GM18526 (cell line): ENCODE data around the gene TOM1L2.

Experiments
- POLR2A ChIP-seq: IDR thresholded peaks from 3 replicates; pipeline ENCODE4 v1.6.1; 2011; ENCODE audit not compliant: insufficient read length; ENCODE audit errors: extremely low read depth

The TOM1L2 gene

DNA sequence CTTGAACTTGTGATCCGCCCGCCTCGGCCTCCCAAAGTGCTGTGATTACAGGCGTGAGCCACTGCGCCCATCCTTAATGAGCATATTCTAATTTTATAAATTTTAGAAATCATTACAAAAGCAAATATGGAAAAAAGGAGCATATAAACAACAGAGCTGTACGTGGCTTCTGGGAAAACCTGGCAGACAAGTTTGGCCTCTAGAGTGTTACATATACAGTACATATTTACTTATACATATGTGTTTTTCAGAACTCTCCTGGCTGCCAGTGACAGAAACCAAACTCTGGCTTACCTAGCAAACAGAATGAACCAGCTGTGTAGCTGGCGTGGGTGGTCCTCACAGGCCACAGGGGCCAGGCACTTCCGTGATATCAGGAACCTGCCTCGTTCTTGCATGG is 10.6 kb upstream of the TOM1L2 start:
- no peak for TF ChIP-seq POLR2A

DNA sequence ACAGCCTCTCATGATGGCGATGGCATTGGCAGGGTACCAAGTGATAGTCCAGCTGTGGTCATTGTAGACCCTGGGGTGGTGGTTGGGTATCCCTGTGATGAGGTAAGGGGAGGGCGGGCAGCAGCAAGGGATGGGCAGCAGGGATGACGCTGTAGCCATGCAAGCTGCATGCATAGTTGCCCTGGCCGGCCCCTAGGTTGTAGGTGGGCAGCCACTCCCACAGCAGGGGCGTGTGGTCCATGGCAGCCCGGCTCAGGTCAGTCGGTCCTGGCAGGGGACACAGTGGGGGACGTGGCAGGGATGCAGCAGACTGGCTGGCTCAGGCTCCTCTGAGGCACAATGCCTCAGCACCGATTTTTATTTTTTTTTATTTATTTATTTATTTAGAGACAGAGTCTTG is 9.1 kb upstream of the TOM1L2 start:
- no peak for TF ChIP-seq POLR2A

DNA sequence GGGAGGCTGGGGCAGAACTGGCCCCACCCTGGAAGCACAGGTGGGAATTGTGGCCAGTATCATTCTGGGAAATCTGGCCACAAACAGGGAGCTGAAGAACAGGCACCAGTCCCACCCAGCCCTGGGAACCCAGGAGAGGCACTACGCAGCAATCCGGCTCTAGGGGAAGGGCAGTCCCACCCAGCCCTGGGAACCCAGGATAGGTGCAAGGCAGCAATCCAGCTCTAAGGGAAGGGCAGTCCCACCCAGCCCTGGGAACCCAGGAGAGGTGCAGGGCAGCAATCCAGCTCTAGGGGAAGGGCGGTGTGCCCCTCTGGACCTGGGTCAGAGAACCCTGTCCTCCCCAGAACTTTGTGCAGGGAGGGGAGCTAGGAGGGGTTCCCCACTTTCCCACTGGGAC is 7.6 kb upstream of the TOM1L2 start:
- TF ChIP-seq POLR2A, result no peak

DNA sequence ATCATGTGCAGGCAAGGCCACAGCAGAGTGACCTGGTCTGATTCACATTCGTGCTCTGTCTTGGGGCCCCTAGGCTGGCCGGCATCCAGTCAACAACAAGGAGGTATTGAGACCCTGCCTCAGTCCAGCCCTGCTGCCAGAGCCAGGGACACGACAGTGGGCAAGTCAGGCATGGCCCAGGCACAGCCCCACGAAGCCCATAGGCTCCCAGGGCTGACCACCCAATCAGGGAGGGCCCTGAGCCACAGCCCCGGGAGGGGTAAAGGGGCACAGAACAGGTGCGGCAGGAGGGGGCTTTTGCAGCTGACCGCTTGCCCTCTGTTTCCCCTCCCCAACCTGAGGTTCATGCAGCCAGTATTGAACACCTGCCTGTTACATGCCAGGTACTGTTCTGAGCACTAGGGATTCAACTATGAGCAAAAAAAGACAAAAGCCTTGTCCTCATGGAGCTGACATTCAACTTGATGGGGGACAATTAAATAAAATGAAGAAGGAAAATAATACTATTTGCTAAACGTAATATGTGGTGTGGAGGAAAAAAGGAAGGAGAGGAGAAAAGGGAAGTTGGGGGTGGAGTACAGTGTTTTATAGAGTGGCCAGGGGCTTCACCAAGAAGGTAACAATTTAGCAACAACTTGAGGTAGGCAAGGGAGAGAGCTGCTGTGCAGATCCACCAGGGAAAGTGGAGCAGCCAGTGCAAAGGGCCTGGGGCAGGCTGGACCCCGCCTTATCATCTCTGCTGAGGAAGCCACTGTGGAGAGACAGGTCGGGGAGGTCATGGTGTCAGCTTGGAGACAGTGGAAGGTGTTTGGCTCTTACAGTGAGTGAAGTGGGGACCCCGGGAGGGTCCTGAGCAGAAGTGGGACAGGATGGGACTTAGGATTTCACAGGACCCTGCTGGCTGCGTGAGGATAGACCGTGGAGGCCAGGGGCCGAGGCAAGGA is 6.6 kb upstream of the TOM1L2 start:
- no peak for TF ChIP-seq POLR2A

DNA sequence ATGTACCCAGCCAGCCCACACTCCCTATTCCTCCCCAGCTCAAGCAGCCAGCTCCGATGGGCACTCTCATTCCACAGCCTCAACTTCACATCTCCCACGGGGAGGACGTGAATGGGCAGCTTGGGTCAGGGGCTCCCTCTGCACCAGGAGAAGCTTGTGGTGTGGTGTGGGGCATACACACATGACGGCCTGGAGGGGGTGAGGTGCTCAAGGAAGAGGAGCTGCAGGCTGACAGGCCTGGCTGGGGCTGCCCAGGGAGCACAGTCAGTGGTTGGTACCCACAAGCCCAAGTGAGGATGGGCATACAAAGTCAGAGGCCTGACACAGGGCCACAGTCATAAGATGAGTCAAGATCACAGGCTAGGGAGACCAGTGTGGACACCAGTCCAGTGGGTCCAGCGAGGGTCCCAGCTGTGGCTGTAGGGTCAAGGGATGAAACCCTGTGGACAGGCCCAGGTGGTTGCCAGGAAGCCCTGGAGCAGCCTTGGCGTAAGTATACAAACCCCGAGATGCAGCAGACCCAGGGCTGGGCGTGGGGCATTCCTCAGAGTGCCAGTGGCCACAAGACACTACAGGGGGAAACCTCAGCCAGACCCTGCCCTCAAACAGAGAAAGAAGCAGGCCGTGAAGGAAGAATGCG is 4.9 kb upstream of the TOM1L2 start:
- no peak for TF ChIP-seq POLR2A

DNA sequence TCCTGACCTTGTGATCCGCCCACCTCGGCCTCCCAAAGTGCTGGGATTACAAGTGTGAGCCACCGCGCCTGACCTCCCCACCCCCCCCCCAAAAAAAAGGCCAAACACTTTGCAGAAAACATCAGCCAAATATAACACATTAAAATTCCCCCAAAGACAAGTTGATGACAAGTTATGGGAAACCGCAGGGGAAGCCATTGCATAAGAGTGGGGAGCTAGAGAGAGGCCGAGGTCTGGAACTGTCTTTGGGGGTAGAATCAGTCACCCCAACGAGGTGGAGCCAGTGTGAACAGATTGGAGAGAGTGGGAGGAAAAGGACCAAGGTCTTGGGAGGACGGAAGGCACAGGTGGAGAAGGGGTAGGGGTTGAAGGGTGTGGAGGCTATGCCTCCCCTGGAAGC is 3.2 kb upstream of the TOM1L2 start:
- no peak for TF ChIP-seq POLR2A

DNA sequence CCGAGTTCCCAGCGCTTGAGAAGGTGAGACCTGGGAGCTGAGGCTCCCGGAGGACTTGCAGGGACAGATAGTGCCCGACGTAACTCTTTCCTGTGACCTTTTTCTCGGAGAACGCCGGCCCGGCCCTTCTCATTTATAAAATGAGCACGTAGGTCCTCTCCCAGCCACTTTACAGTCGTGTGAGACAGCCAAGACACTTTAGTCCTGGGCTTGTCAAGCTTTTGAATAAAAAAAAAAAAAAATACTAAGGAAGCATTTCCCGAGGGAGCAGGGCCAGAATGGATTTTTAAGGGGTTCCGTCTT is 703 bp upstream of the TOM1L2 start:
- TF ChIP-seq POLR2A, result no peak

DNA sequence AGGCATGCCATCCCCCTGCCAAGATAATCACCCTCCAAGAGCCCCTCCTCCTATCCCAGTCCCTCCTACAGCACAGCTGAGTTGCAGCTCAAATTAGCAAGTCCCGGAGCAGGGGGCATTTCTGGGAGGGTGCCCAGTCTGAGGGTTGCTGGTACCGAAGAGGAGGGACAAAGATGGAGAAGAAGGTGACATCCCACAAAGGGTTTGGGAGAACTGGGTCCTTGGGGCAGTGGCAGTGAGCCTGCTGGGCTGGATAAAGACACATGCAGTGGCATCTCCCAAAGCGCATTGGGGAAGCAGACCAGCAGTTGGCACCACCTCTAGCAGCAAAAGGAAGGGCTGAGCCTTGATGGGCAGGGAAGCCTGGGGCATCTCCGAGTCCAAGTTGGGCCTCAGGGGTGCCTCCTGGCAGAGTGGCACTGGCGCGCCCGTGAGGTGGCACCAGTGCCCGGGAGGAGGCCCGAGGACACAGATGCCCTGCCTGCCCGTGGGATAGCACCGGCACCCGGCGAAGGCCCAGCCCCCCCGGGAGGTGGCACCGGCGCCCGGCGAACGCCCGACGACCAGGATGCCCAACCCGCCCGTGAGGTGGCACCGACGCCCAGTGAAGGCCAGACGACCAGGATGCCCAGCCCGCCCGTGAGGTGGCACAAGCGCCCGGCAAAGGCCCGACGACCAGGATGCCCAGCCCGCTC is 622 bp downstream of the TOM1L2 start:
- no peak for TF ChIP-seq POLR2A

DNA sequence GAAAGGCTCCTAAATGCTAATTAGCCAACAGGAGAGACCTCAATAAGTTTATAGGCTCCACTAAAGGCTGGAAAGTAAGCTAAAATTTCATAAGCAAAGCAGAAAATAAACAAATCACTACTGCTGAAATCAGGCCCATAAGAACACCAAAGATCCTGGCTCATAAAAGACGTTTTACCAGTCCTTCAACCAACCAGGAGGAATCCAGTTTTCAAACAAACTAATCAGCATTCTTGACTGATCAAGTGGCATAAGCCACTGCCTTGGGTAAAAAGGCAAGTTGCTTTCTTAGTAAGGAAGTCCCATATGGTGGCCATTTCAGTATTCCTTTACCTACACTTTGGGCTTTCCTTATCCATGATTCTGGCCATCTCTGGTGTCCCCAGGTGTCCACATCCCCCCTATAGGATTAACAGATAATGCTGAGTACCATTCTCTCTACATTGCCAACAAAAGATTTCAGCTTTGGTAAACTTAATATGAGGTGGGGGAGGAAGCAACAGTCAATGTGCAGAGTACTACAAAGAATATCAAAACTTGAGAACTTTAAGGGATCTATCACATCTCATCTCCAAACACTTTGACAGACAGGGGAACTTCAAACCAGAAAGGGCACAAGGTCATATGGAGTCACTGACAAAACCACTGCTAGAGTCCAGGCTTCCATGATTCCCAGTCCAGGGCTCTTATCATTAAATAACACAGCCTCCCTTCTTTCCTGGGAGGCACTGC is 1.3 kb downstream of the TOM1L2 start:
- TF ChIP-seq POLR2A, result no peak

DNA sequence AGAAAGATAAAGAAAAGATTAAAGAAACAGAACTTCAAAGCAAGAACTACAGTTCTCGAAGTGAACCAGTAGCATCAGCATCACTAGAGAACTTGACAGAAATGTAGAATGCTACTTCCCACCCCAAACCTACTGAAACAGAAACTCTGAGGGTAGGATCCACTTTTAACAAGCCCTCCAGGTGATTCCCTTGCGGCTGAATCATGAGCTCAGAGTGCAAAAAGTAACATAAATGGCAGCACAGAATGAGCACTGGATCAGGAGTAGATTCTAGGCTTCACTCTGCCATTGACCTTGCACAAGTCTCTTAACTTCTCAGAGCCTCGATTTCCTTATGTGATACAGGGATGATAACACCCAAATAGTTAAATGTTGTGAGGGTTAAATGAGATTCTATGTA is 5.8 kb downstream of the TOM1L2 start:
- TF ChIP-seq POLR2A, result no peak

DNA sequence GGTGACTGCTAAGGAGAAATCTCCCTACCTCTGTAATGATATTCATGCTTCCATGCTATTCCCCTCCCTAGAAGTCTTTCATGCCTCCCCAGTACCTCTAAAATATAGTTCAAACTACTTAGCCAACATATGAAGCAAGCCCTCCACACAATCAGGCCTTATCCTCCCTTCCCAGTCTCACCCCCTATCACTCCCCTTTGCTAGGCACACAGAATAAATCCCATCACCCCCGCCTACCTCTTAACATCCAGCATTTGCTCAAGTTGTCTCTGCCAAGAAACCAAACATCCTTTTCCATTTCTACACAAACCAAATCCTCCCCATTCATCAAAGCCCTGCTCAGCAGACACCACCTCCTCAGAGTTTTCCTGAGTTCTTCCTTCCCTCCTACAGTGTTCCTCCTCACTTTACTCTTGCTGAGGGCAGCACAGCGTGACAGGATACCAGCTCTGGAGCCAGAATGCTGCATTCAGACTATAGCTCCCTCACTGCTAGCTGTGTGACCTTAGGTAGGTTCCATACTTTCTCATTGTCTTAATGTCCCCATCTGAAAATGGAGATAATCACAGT is 7.0 kb downstream of the TOM1L2 start:
- no peak for TF ChIP-seq POLR2A

DNA sequence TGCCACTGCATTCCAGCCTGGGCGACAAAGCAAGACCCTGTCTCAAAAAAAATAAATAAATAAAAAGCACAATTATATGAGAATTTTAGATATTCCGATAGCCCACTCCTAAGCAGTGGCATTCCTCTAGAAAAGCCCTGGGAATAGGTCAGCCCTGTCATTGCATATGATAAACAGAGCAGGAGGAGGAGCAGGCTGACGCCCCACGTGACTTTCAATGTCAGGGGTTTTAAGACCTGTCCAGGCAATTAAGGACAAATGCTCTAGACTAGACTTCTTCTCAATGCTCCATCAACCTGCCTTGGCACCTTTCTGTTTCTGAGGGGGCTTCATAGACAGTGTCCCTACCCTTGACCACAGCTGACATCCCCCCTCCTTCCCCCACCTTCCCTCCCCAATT is 7.5 kb downstream of the TOM1L2 start:
- no peak for TF ChIP-seq POLR2A

DNA sequence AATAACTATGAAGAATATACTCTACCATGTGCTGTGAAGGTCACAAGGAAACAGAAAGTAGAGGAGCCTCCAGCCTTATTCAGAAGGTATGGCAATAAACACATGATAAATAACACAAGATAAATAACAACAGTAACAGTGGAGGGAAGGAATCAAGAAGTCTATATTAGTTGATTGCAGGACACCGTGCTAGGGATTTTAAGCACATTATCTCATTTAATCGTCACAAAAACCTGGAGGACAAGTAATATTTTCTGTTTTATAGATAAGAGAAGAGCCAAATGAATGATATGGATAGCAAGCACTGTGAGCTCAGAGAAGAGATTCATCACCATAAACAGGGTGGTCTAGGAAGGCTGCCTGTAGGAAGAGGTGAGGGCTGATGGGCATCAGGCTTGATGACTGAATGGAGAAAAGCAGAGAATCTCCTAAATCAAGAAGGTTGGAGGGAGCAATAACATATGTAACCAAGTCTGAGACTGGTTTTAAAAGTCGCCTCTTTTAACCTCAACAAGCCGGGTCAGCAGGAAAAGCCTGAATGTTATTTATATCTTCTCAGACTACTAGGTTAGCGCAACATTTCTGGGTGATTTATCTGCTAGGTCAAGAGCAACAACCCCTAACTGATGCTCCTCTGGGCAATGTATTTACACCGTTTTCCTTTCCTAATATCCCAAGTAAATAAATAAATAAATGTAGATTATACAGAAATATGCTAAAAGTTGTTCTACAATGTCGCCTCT is 8.3 kb downstream of the TOM1L2 start:
- no peak for TF ChIP-seq POLR2A

DNA sequence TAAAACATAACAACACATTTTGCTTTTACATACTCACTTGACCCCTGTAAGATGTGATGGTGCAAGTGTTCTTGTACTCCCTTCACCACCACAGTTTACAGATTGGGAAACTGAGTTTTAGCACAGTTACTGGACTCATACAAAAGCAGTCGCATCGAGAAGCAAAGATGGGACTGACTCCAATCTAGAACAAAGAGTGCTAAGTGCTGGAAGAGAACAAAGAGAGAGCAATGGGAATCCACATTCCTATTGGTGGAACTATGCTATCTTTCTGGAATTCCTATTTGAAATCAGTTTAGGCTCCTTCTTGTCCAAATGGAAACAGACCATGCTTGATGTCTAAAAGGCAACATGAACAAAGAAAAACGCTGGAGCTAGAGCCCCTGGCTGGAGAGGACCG is 9.1 kb downstream of the TOM1L2 start:
- no peak for TF ChIP-seq POLR2A
